Hepatocyte (in vitro differentiated cells): ENCODE measurements around the gene ITGA11. TPM values are rescaled to one million over a fixed set of nuclear protein-coding genes. Genes with fewer than 3 reads are reported as not detected.

Source experiments
- DNase-seq: peaks from one replicate; pipeline ENCODE4 v3.0.0-alpha.2; 2016; ENCODE audit warnings: low spot score
- H2AFZ ChIP-seq: fragments of 200-600 bp; sonication (generic); 2 replicates; pipeline ENCODE4 v1.6.0; 2016; ENCODE audit warnings: antibody characterized with exemption, mild to moderate bottlenecking
- H3K27ac ChIP-seq: fragments of 200-600 bp; sonication (generic); 2 replicates; pipeline ENCODE4 v1.5.1; 2016; ENCODE audit warnings: mild to moderate bottlenecking
- H3K27me3 ChIP-seq: fragments of 200-600 bp; sonication (generic); 2 replicates; pipeline ENCODE4 v1.6.1; 2016
- H3K36me3 ChIP-seq: fragments of 200-600 bp; sonication (generic); replicated peaks from 2 replicates; pipeline ENCODE4 v1.5.1; 2016; ENCODE audit warnings: low read depth; ENCODE audit not compliant: insufficient read depth
- H3K4me1 ChIP-seq: fragments of 200-600 bp; sonication (generic); 2 replicates; pipeline ENCODE4 v1.5.1; 2016; ENCODE audit warnings: mild to moderate bottlenecking, moderate library complexity; ENCODE audit not compliant: insufficient read depth
- H3K4me2 ChIP-seq: fragments of 200-600 bp; sonication (generic); 2 replicates; pipeline ENCODE4 v1.6.0; 2016
- H3K4me3 ChIP-seq: fragments of 200-600 bp; sonication (generic); 2 replicates; pipeline ENCODE4 v1.5.1; 2016; ENCODE audit warnings: mild to moderate bottlenecking
- H3K79me2 ChIP-seq: fragments of 200-600 bp; sonication (generic); 2 replicates; pipeline ENCODE4 v1.6.0; 2017; ENCODE audit warnings: mild to moderate bottlenecking
- H3K9me2 ChIP-seq: fragments of 200-600 bp; sonication (generic); replicated peaks from 2 replicates; pipeline ENCODE4 v1.6.0; 2017; ENCODE audit warnings: mild to moderate bottlenecking; ENCODE audit not compliant: insufficient read depth
- H3K9me3 ChIP-seq: fragments of 200-600 bp; sonication (generic); 2 replicates; pipeline ENCODE4 v1.5.1; 2016; ENCODE audit warnings: low read depth, mild to moderate bottlenecking
- H4K20me1 ChIP-seq: fragments of 200-600 bp; sonication (generic); 2 replicates; pipeline ENCODE4 v1.6.0; 2016; ENCODE audit warnings: mild to moderate bottlenecking; ENCODE audit not compliant: insufficient read depth, poor library complexity, severe bottlenecking
- CTCF ChIP-seq: fragments of 200-600 bp; sonication (generic); IDR thresholded peaks from 2 replicates; pipeline ENCODE4 v1.5.1; 2016; ENCODE audit warnings: antibody characterized with exemption, mild to moderate bottlenecking; ENCODE audit not compliant: poor library complexity
- EZH2 ChIP-seq: fragments of 200-600 bp; sonication (generic); IDR thresholded peaks from 2 replicates; pipeline ENCODE4 v1.6.1; 2016; ENCODE audit warnings: antibody characterized with exemption, mild to moderate bottlenecking, borderline replicate concordance
- EZH2phosphoT487 ChIP-seq: fragments of 200-600 bp; sonication (generic); IDR thresholded peaks from one replicate; pipeline ENCODE4 v1.6.1; 2018; ENCODE audit warnings: antibody characterized with exemption, mild to moderate bottlenecking, low read depth, moderate library complexity; ENCODE audit not compliant: unreplicated experiment, severe bottlenecking
- WGBS: methylation state at CpG from one replicate; pipeline ENCODE4 v1.1.6; 2016; ENCODE audit warnings: low lambda C conversion rate; ENCODE audit errors: missing lambda C conversion rate; 5-methylcytosine and 5-hydroxymethylcytosine counted together
- polyA plus RNA-seq: library from polyadenylated mRNA; unstranded; fragments of >200 nt; fragmentation: Nextera tagmentation; extraction: Ambion mirVana; gene quantifications from 2 replicates; pipeline ENCODE4 v1.2.1, GENCODE V29; 2016
- total RNA-seq: library from RNA; depleted of rRNA; stranded (reverse); fragments of >200 nt; gene quantifications from 2 replicates; pipeline ENCODE4 v1.2.3, GENCODE V29; 2014

The ITGA11 gene
- total and polyA plus RNA-seq, 2 experiments from 2014 or later = 9.7 to 19.6 TPM

- Histone ChIP-seq H3K9me2 (no peaks in the 10 kb centered on the region), H2AFZ (no peak overlapping the region), H3K4me3 (no peak overlapping the region), H4K20me1 (no peaks in the 10 kb centered on the region), H3K36me3 (no peaks in the 10 kb centered on the region), H3K27ac (no peak overlapping the region), H3K4me1 (no peaks in the 10 kb centered on the region), H3K79me2 (no peaks in the 10 kb centered on the region), H3K4me2 (no peak overlapping the region), H3K9me3 (no peaks in the 10 kb centered on the region), H3K27me3 (no peaks in the 10 kb centered on the region)
- TF ChIP-seq EZH2phosphoT487 (no peak), CTCF (peak; percentile 17), EZH2 (no peak)
- WGBS = 81% methylated on average over 12 of the region's 12 CpGs
- no peak for DNase-seq
Observed at GRCh38 chr15:68372291-68372811, 59.6 kb downstream of the ITGA11 start.

- no peak overlapping the region for H3K27ac ChIP-seq
- no peak overlapping the region for H3K4me2 ChIP-seq
- no peaks in the 10 kb centered on the region for H3K27me3 ChIP-seq
- H3K9me2 ChIP-seq = no peaks in the 10 kb centered on the region
- no peak overlapping the region for H3K4me3 ChIP-seq
- TF ChIP-seq CTCF (no peak), EZH2 (no peak), EZH2phosphoT487 (no peak)
- no peaks in the 10 kb centered on the region for H3K9me3 ChIP-seq
- no peak for DNase-seq
- no peaks in the 10 kb centered on the region for H3K4me1 ChIP-seq
- H2AFZ ChIP-seq = no peak overlapping the region
- no peaks in the 10 kb centered on the region for H4K20me1 ChIP-seq
- no peaks in the 10 kb centered on the region for H3K36me3 ChIP-seq
- 86% methylated on average over 4 of the region's 4 CpGs for WGBS
- H3K79me2 ChIP-seq = no peaks in the 10 kb centered on the region
Observed at GRCh38 chr15:68371851-68372250, 60.1 kb downstream of the ITGA11 start.

- Histone ChIP-seq H3K27ac (no peak overlapping the region), H3K4me2 (no peak overlapping the region), H3K27me3 (no peaks in the 10 kb centered on the region), H3K36me3 (no peaks in the 10 kb centered on the region), H3K79me2 (no peaks in the 10 kb centered on the region), H3K9me2 (no peaks in the 10 kb centered on the region), H4K20me1 (no peaks in the 10 kb centered on the region), H2AFZ (no peak overlapping the region), H3K4me1 (no peaks in the 10 kb centered on the region), H3K4me3 (no peak overlapping the region), H3K9me3 (no peaks in the 10 kb centered on the region)
- TF ChIP-seq EZH2phosphoT487 (no peak), EZH2 (no peak), CTCF (no peak)
- WGBS = 93% methylated on average over 6 of the region's 6 CpGs
- no peak for DNase-seq
Observed at GRCh38 chr15:68371160-68371559, 60.8 kb downstream of the ITGA11 start.

DNA sequence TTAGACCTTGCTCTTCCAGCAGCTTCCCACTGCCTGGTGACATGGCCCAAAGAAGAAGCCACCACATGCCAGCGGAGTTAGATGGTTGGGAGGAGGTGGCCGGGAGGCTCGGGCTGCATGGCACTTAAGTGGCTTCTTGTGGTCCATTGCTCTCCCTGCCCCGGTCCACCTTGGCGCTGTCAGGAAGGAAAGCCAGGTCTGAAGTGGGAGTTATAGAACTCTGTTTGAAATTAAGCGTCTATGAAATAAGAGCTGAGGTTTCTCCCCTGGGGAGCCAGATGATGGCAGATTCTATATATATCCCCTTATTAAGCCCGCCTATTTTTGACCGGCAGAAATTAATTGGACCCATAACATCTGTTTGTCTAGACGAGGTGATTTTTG, 61.2 kb downstream of the ITGA11 start:
- Histone ChIP-seq H3K79me2 (no peaks in the 10 kb centered on the region), H3K9me3 (no peaks in the 10 kb centered on the region), H2AFZ (no peak overlapping the region), H3K4me3 (no peak overlapping the region), H3K4me1 (no peaks in the 10 kb centered on the region), H3K36me3 (no peaks in the 10 kb centered on the region), H3K4me2 (no peak overlapping the region), H3K27me3 (no peaks in the 10 kb centered on the region), H3K9me2 (no peaks in the 10 kb centered on the region), H4K20me1 (no peaks in the 10 kb centered on the region), H3K27ac (no peak overlapping the region)
- 80% methylated on average over 9 of the region's 9 CpGs for WGBS
- no peak for DNase-seq
- TF ChIP-seq CTCF (no peak), EZH2 (no peak), EZH2phosphoT487 (no peak)
